Stimulated activated CD8-positive, alpha-beta memory T cell treated with anti-CD3 and anti-CD28 coated beads, Interleukin-15, amount 100 ng/mL, for 1 hour (primary cell): ENCODE results near the gene PROM1.

Source experiments
- DNase-seq: peaks from one replicate; pipeline ENCODE4 v3.0.0-alpha.2; 2020; ENCODE audit warnings: low read depth

Gene PROM1

GRCh38 chr4:16025268-16025667 lies 58.6 kb downstream of the PROM1 start:
- no peak for DNase-seq

GRCh38 chr4:16023776-16024408 lies 59.9 kb downstream of the PROM1 start:
- no peak for DNase-seq

GRCh38 chr4:16021804-16022560 lies 61.8 kb downstream of the PROM1 start:
- DNase-seq: no peak

- no peak for DNase-seq
These were observed 64.2 kb downstream of the PROM1 start for GRCh38 chr4:16019649-16020048.

DNA sequence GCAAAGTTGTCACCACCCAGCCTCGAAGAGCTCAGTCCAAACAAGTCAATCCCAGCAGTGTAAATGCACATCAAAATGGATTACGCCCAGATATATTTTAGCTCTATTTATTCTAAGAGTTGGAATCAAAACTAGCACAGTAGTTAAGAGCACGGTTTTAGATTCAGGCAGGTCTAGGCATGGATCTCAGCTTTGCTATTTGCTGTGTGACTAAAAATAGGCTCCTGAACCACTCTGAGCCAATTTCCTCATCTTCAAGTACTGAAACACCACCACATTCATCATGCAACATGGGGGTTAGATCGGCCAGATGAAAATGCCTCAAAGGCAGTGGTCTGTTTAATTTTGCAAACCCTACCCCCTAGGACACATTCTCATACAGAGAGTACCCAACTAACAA lies 65.0 kb downstream of the PROM1 start:
- no peak for DNase-seq

GRCh38 chr4:16018061-16018676 lies 65.7 kb downstream of the PROM1 start:
- no peak for DNase-seq

DNA sequence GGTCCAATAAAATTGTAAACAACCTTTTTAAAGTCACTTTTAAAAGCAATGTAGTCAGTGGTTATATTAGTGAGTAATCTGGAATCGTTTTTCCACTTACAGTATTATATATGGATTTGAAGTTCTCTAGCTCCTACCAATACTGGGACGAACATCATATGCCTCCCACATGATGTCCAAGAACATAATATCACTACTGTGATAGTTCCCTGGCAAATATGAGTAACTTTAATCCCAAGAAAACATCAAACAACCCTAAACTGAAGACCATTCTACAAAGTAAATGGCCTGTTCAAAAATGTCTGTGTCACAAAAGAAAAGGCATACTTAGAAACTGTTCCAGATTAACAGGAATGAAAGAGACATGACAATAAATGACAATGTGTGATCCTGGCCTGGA lies 67.3 kb downstream of the PROM1 start:
- no peak for DNase-seq

DNA sequence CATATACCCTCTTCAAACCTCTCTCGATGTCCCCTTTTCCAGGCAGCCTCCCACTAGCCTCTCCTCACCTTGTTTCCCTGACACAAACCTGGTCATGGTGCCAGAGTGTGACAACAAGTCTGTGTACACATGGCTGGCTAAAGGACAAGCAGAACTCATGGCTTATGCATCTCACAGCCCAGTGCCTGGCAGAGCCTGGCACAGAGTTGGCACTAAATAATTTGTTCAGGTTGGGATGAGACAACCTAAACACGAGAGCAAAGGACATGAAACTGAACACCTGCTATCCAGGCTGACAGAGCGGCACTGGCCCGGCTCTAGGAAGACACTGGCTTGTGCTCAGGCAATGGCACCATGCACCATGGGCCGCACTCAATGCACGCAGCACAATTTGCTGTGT lies 72.7 kb downstream of the PROM1 start:
- DNase-seq: no peak

DNA sequence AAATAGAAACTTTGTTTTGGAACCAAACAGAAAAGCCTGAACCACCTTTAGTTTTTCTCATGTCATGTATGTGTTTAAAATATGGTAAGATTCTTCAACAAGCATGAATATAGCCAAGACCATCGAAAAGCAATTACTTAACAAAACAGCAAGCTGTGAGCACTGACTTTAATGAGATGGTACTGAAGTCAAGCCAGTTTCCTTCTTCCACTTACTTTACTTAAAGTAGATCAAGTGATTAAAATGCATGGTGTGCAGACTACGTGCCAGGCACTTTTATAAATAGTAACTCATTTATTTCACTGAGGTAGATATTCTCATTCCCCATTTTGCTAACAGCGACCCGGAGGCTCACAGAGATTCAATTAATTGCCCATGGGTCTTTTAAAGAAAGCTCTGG lies 74.7 kb downstream of the PROM1 start:
- no peak for DNase-seq

- no peak for DNase-seq
These were observed 76.2 kb downstream of the PROM1 start for GRCh38 chr4:16007471-16008095.

DNA sequence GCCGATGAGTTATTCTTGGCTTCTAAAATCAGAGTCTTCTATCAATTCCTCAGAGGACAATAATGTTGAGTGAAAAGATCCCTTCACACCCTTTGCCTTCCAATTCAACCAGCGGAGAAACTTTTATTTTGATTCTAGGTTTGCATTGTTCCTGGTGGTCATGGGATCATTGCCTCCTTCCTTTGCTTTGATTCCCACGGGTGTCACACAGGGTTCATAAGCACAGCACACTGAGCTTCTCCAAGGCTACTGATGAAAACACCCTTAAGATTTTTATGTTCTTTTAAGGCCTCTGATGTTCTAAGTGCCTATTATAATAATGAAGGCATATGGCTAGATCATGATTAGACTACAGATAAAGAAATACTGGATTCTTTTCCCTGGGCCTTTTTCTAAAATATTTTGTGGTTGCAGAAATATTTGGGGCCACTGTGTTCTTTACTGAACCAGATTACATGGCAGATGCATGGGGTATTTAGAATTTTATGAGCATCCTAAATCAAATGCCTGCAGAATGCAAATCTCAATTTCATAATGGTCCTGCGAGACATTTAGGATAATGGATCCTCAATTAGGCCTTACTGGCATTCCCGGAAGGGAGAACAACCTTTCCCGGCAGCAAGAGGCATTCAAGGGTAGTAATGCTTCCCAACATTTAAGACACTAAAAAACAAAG lies 76.9 kb downstream of the PROM1 start:
- DNase-seq: no peak

- DNase-seq: no peak
These were observed 78.1 kb downstream of the PROM1 start for GRCh38 chr4:16005676-16006075.

DNA sequence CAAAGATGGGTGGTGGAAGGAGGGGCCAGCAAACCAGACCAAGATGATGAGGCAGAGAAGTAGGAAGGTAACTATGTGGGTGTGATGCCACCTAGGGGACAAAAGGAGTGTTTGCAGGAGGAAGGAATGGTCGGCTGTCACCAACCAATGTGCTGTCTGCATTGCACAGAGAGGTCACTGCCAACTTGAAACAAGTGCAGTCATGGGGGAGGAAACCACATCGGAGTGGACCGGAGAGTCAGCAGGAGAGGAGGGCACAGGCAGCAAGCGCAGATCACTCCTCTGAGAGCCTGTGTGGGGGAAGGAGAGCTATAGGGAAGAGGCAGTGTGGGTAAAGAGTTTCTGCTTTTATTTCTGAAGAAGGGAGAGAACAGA lies 82.4 kb downstream of the PROM1 start:
- no peak for DNase-seq

GRCh38 chr4:16000708-16001483 lies 82.9 kb downstream of the PROM1 start:
- DNase-seq: no peak

GRCh38 chr4:15996773-15997172 lies 87.0 kb downstream of the PROM1 start:
- no peak for DNase-seq

- DNase-seq: no peak
These were observed 88.0 kb downstream of the PROM1 start for GRCh38 chr4:15995826-15996225.

GRCh38 chr4:15992167-15992485 lies 91.7 kb downstream of the PROM1 start:
- DNase-seq: no peak

DNA sequence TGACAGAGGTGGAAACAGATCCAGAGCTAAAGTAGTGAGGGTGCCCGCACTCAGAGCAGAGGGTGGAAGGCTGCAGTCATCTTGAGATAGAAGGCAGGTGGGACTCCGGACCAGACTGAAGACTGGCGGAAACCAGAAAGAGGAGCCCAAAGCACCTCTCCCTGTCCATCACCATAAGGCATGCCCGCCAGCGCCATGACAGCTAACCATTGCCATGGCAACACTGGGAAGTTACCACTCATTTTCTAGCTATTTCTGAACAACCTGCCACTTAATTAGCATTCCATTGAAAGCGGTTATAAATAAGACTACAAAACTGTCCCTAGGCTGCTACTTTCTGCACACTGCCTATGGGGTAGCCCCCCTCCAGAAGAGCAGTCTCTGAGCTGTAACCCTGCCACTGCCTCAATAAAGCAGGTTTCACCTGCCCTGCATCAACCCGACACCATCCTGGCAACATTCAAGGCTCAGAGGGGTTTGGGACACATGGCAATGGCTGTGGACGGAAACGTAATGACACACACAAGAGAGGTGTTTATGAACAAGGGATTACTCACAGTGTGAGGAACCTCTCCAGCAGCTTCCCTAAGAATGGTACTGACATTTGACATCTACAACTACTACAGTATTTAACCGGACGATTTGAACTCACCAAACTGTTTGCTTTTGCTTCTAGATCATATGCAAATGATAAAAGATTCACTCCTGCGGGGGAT lies 93.1 kb downstream of the PROM1 start:
- DNase-seq: no peak

DNA sequence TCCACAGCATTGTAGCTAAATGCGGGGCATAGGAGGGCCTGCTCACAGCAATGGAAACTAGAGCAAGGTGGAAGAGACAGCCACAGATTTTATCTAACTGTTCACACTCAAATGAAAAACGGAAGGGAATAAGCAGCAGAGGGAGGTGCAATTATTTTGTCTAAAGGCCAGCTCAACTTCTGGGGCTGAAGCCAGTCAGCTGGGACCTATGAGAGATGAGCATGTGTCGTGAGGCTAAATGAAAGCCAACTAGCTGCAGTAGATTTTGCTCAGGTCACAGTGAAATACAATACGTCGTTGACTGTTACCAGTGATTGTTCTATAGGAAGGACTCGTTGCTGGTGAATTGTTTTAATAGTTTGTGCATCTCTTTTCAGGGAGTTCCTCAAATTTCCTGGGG lies 94.4 kb downstream of the PROM1 start:
- DNase-seq: no peak

DNA sequence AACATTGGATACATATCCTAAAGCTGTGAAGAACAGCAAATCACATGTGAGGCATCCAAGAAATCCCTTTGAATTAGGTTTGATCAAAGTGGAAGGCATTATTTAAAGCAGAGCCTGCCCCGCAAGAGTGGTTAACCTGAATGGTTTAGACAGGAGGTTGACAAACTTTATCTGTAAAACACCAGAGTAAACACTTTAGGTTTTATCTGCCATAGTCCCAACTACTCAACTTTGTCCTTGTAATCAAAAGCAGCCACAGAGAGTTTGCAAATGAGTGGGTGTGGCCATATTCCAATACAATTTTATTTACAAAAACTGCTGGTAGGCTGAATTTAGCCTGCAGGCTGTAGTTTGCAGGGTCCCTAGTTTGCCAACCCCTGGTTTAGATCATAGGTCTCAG lies 95.6 kb downstream of the PROM1 start:
- DNase-seq: no peak

- DNase-seq: no peak
These were observed 96.9 kb downstream of the PROM1 start for GRCh38 chr4:15986907-15987306.
